ENCODE data around the gene PDE11A. TPM values are rescaled to one million over a fixed set of nuclear protein-coding genes. Genes with fewer than 3 reads are reported as not detected.
"Not testable (repeated sequence)": the region's sequence is repeated elsewhere in the genome, so short reads cannot be mapped to it uniquely, and the experiment has no call there.

The PDE11A gene
- total RNA-seq, 1 donor from 2014 or later = 1.2 TPM

DNA sequence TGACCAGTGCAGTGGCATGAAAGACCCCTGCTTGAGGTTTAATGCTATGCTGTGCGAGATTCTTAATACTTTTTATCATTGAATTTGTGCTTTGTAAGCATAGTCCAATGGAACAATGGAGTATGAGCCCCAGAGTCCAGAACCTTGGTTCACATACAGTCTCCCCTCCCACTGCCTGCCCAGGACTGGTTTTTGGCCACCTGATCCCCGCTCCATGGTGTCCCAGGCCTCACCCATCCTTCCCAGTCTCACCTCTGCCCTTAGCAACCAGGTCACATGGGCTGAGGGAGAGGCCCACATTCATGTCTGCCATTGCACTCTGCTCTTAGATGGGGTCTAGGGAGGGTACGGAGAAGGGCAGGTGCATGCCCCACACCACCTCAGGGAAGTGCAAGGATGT is 6.3 kb downstream of the PDE11A start:
- DNase-seq (ENCODE audit: low read depth) = no peak
- H3K4me3 ChIP-seq (ENCODE audit: low read depth, low read length) = no peak overlapping the region
- TF ChIP-seq, protein P1, sequence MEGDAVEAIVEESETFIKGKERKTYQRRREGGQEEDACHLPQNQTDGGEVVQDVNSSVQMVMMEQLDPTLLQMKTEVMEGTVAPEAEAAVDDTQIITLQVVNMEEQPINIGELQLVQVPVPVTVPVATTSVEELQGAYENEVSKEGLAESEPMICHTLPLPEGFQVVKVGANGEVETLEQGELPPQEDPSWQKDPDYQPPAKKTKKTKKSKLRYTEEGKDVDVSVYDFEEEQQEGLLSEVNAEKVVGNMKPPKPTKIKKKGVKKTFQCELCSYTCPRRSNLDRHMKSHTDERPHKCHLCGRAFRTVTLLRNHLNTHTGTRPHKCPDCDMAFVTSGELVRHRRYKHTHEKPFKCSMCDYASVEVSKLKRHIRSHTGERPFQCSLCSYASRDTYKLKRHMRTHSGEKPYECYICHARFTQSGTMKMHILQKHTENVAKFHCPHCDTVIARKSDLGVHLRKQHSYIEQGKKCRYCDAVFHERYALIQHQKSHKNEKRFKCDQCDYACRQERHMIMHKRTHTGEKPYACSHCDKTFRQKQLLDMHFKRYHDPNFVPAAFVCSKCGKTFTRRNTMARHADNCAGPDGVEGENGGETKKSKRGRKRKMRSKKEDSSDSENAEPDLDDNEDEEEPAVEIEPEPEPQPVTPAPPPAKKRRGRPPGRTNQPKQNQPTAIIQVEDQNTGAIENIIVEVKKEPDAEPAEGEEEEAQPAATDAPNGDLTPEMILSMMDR (conservative IDR thresholded peaks at IDR 0.05; ENCODE audit: low read depth, low read length) = no peak

DNA sequence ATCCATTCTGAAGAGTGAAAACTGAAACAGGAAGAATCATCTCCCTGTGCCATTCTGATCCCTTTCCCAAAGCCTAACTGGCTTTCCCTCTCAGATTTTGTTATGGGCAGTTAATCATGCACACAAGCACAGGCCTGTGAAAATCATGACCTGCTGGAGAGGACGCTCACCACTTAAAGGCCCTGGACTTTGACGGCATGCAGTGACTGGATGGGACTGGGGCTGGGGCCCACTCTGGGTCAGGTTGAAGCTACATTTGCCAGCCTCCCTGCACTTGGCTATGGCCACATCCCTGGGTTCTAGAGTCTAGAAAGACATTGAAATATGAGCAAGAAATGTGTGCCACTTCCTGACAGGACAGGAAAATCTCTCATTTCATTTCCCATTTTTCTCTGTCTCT is 12.9 kb downstream of the PDE11A start:
- TF ChIP-seq, protein P1 (conservative IDR thresholded peaks at IDR 0.05; ENCODE audit: low read depth, low read length) = no peak
- H3K4me3 ChIP-seq (ENCODE audit: low read depth, low read length) = no peak overlapping the region
- DNase-seq (ENCODE audit: low read depth) = no peak

DNA sequence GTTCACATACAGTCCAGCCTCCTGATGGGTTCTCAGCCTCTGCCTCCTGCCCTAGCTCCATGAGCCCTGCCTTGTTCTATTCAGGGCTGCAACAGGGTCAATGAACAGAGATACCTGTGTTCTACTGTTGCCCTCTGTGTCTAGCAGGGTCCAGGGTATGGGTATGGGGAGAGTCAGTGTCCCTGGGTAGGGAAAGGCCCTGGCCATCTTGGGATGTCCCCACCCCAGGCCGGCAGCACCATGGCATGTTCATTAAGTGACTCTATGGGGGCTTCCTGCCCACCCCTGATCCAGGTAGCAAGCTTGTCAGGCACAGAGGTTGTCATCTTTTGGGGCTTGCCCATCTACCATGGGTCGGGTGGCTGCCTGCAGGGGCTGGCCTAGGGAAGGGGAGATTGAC is 13.5 kb downstream of the PDE11A start:
- TF ChIP-seq, protein P1 (conservative IDR thresholded peaks at IDR 0.05; ENCODE audit: low read depth, low read length) = no peak
- no peak overlapping the region for H3K4me3 ChIP-seq (ENCODE audit: low read depth, low read length)
- DNase-seq (ENCODE audit: low read depth) = no peak

DNA sequence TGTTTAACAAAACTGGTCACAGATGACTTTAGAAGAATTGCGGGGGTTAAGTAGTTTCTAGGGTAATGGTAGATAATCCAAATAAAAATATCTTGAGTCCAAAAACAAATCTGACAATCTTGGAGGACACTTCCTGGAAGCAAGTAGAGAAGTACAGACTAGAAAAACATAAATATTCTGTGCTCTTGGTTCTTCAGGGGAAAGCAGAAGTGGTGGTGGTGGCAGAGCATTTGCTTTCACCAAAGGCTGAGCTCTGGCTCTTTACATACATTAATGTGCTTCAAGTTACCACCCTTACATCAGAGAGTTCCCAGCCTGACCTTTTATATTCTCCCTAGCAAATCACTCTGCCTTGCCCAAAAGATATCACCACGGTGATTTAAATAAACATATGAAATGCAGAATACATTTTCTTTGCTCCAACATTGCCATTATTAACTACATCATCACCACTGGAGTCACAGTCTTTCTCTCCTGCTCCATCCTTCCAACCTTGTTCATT is 15.3 kb downstream of the PDE11A start:
- TF ChIP-seq, protein P1 (conservative IDR thresholded peaks at IDR 0.05; ENCODE audit: low read depth, low read length) = no peak
- DNase-seq (ENCODE audit: low read depth) = no peak
- H3K4me3 ChIP-seq (ENCODE audit: low read depth, low read length) = no peak overlapping the region

DNA sequence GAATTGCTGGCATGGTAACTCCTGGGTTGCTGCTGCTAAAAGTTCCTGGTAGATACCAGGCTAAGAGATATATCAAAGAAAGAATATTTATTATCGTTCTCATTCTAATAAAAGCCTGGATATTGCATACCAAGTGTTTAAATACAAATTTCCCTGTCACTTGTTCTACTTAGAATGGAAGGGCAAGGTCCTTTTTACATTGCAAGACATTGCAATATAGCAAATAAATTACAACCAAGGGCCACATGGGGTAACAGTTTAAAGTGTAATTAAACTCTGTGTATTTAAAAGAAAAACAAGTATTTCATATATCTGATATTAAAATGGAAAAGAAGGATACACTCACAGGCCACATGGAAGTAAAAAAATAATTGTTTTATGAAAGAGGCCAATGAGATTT is 16.2 kb downstream of the PDE11A start:
- TF ChIP-seq, protein P1 (conservative IDR thresholded peaks at IDR 0.05; ENCODE audit: low read depth, low read length) = no peak
- no peak overlapping the region for H3K4me3 ChIP-seq (ENCODE audit: low read depth, low read length)
- no peak for DNase-seq (ENCODE audit: low read depth)

DNA sequence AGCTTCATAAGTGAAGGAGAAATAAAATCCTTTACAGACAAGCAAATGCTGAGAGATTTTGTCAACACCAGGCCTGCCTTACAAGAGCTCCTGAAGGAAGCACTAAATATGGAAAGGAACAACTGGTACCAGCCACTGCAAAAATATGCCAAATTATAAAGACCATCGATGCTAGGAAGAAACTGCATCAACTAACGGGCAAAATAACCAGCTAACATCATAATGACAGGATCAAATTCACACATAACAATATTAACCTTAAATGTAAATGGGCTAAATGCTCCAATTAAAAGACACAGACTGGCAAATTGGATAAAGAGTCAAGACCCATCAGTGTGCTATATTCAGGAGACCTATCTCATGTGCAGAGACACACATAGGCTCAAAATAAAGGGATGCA is 21.3 kb downstream of the PDE11A start:
- not testable (repeated sequence) for DNase-seq (ENCODE audit: low read depth); H3K4me3 ChIP-seq (ENCODE audit: low read depth, low read length)

DNA sequence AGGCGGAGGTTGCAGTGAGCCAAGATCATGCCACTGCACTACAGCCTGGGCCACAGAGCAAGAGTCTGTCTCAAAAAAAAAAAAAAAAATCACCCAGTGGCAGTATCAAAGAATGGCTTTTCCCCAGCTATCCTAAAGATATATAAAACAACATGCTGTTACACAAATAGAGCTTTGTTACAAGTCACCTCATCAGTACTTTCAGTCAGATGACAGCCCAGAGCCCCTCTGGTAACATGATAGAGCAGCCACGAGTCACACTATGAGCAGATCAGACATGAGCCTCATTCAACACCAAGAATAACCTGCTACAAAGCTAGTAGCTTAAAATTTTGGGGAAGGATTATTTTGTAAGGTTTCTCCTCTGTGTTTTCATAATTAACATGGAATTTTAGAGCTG is 25.2 kb downstream of the PDE11A start:
- H3K4me3 ChIP-seq (ENCODE audit: low read depth, low read length) = no peak overlapping the region
- TF ChIP-seq, protein P1 (conservative IDR thresholded peaks at IDR 0.05; ENCODE audit: low read depth, low read length) = no peak
- DNase-seq (ENCODE audit: low read depth) = no peak

All from epithelial cell of proximal tubule (primary cell).